Progenitor cell of endocrine pancreas (in vitro differentiated cells): ENCODE data around the gene NOTCH3. TPM values are rescaled to one million over a fixed set of nuclear protein-coding genes. Genes with fewer than 3 reads are reported as not detected.

Experiments used
- DNase-seq: peaks from one replicate; pipeline ENCODE4 v3.0.0; 2021; ENCODE audit warnings: low spot score; ENCODE audit not compliant: unreplicated experiment
- H3K27ac Mint-ChIP-seq: 2 replicates; pipeline ENCODE4 v1.8.0; 2021; ENCODE audit warnings: mild to moderate bottlenecking, moderate library complexity, mixed read lengths
- H3K27me3 Mint-ChIP-seq: 2 replicates; pipeline ENCODE4 v1.8.0; 2021; ENCODE audit warnings: mixed read lengths
- H3K36me3 Mint-ChIP-seq: 2 replicates; pipeline ENCODE4 v1.8.0; 2022; ENCODE audit warnings: mixed read lengths; ENCODE audit not compliant: insufficient read depth
- H3K4me1 Mint-ChIP-seq: 2 replicates; pipeline ENCODE4 v1.8.0; 2021; ENCODE audit warnings: low read depth, mixed read lengths
- H3K4me3 Mint-ChIP-seq: 2 replicates; pipeline ENCODE4 v1.8.0; 2021; ENCODE audit warnings: low read depth, mild to moderate bottlenecking, moderate library complexity, mixed read lengths
- H3K9me3 Mint-ChIP-seq: 2 replicates; pipeline ENCODE4 v1.8.0; 2021; ENCODE audit warnings: low read depth, mixed read lengths
- CTCF ChIP-seq: fragments of 200-600 bp; sonication (generic); IDR thresholded peaks from one replicate; pipeline ENCODE4 v1.5.0; 2021; ENCODE audit warnings: antibody characterized with exemption, mild to moderate bottlenecking; ENCODE audit not compliant: unreplicated experiment
- total RNA-seq: library from RNA; stranded (reverse); gene quantifications from 2 replicates; pipeline ENCODE4 v1.2.1, GENCODE V29; 2021

Gene NOTCH3
- total RNA-seq, 1 donor from 2014 or later: 203 TPM

- no peak overlapping the region for H3K27ac Mint-ChIP-seq
- no peak for TF ChIP-seq CTCF
- H3K4me3 Mint-ChIP-seq: no peak overlapping the region
- peaks cover 14% of the 10 kb centered on the region for H3K36me3 Mint-ChIP-seq
- no peaks in the 10 kb centered on the region for H3K27me3 Mint-ChIP-seq
- no peaks in the 10 kb centered on the region for H3K9me3 Mint-ChIP-seq
- no peaks in the 10 kb centered on the region for H3K4me1 Mint-ChIP-seq
- no peak for DNase-seq
These were observed 37.9 kb upstream of the NOTCH3 start for GRCh38 chr19:15238639-15239155.

- no peak for TF ChIP-seq CTCF
- H3K4me1 Mint-ChIP-seq: peaks cover 2% of the 10 kb centered on the region
- no peak overlapping the region for H3K4me3 Mint-ChIP-seq
- no peak for DNase-seq
- H3K27me3 Mint-ChIP-seq: no peaks in the 10 kb centered on the region
- no peak overlapping the region for H3K27ac Mint-ChIP-seq
- no peaks in the 10 kb centered on the region for H3K9me3 Mint-ChIP-seq
- peaks cover 14% of the 10 kb centered on the region for H3K36me3 Mint-ChIP-seq
These were observed 37.2 kb upstream of the NOTCH3 start for GRCh38 chr19:15237759-15238638.

GRCh38 chr19:15236886-15237285 lies 36.1 kb upstream of the NOTCH3 start:
- TF ChIP-seq CTCF: no peak

GRCh38 chr19:15235781-15236180 lies 35.0 kb upstream of the NOTCH3 start:
- H3K27ac Mint-ChIP-seq: no peak overlapping the region
- peaks cover 3% of the 10 kb centered on the region for H3K27me3 Mint-ChIP-seq
- no peak for DNase-seq
- no peaks in the 10 kb centered on the region for H3K9me3 Mint-ChIP-seq
- peaks cover 12% of the 10 kb centered on the region for H3K36me3 Mint-ChIP-seq
- no peak for TF ChIP-seq CTCF
- H3K4me3 Mint-ChIP-seq: no peak overlapping the region
- peaks cover 2% of the 10 kb centered on the region for H3K4me1 Mint-ChIP-seq

More at GRCh38 chr19:15236886-15237285, 36.1 kb upstream of the NOTCH3 start:
- no peak for DNase-seq
- H3K4me1 Mint-ChIP-seq: peaks cover 2% of the 10 kb centered on the region
- H3K4me3 Mint-ChIP-seq: no peak overlapping the region
- peaks cover 13% of the 10 kb centered on the region for H3K36me3 Mint-ChIP-seq
- no peaks in the 10 kb centered on the region for H3K9me3 Mint-ChIP-seq
- no peak overlapping the region for H3K27ac Mint-ChIP-seq
- H3K27me3 Mint-ChIP-seq: peaks cover 3% of the 10 kb centered on the region

- no peak for TF ChIP-seq CTCF
- Mint-ChIP-seq H3K27me3 (peaks cover 3% of the 10 kb centered on the region), H3K4me1 (peaks cover 2% of the 10 kb centered on the region), H3K27ac (no peak overlapping the region), H3K36me3 (peaks cover 11% of the 10 kb centered on the region), H3K4me3 (no peak overlapping the region), H3K9me3 (no peaks in the 10 kb centered on the region)
- DNase-seq: no peak
These were observed 33.8 kb upstream of the NOTCH3 start for GRCh38 chr19:15234431-15235130.
